HG03095 (cell line): ENCODE data around the gene SOX21.
"Not testable (repeated sequence)": the region's sequence is repeated elsewhere in the genome, so short reads cannot be mapped to it uniquely, and the experiment has no call there.

Experiments
- ATAC-seq: cut with Tn5 transposase; IDR thresholded peaks from one replicate; pipeline ENCODE4 v1.9.1; 2021; ENCODE audit warnings: moderate library complexity; ENCODE audit not compliant: unreplicated experiment

SOX21 gene

DNA sequence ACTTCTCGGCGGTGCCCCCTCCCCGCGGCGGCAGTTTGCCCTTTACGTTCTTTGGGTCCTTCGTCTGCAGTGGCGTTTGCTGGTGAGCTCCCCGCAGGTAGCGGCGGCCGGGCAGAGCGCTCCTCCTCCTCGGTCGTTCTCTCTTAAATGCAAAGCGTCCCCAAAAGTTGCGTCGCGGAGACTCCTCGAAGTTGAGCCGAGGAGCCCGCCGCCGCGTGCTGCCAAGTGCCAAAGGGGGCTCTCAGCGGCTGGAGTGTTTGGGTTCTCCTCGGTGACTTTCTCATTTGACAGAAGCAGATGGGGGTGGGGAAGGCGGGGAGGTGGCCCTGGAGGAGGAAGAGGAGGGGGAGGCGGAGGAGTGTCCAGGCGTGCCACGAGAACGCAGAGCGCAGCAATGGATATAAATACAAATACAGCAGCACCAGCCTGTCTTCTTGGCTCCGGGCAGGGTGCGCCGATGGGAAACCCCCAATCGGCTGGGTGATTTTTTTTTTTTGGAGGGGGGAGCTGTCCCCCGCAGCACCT is at the start of gene SOX21:
TSS of gene SOX21 (minus strand) at position 259 of the 525 bp plus-strand sequence. CDS start 496 bp downstream, outside the sequence.
- ATAC-seq = no peak

DNA sequence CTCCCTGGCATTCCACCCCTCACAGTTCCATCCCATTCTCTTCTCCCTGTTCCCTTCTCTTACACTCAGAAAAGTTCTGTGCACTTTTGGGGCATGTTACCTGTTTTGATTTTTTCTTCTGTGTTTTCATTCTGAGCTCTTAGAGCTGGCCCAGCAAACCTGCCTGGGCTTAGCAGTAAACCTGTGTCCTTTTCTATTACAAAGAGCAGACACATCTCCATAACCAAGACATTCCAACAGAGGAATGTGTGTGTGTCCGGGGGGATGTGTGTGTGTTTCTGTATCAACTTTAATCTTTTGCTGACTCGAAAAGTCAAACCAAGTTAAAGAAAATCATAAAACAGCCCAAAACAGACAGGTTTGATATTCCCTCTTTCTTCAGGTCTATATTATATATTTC is 49.1 kb upstream of the SOX21 start:
- no peak for ATAC-seq

DNA sequence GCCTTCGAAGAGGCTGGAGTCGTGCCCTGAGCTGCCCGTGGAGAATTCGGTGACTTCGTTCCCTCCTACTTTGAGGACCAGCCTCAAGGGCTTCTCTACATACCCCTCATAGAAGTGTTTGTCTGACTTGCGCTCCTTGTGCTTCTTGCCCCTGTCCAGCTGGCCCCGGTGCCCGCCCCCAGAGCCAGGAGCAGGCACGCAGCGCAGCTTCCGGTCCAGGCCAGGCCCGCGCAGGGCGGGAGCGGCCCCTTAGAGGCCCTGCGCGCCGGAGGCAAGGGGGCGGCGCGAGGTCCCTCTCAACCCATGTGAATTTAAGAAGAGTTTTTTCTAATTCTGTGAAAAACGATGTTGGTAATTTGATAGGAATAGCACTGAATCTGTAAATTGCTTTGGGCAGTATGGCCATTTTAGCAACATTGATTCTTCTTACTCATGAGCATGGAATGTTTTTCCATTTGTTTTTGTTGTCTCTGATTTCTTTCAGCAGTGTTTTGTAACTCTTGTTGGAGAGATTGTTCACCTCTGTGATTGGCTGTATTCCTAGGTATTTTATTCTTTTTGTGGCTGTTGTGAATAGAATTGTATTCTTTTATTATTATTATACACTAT is 46.9 kb upstream of the SOX21 start:
- ATAC-seq = no peak

DNA sequence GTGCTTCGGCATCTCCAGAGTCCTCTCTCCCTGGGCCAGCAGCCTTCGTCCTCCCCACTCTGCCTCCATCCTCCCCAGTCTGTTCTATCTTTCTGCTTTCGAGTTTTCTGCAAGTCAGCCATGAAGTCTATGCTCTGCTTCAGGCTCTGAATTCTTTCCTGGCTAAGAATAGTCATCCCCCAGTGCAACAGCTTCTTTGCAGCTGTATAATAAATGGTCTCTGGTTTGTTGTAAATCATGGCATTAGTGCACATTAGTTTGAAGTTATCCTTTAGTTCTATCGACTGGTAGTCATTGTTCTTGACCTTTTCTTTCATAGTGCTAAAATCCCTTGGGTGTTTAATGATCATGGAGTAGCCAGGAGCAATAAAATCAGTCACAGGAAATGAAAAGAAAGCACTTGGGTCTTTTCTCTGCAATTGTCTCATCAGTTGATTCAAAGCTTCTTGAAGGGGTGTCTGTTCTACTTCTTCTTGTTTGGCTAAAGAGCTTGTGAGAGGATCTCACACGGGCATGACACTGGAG is 46.2 kb upstream of the SOX21 start:
- no peak for ATAC-seq

DNA sequence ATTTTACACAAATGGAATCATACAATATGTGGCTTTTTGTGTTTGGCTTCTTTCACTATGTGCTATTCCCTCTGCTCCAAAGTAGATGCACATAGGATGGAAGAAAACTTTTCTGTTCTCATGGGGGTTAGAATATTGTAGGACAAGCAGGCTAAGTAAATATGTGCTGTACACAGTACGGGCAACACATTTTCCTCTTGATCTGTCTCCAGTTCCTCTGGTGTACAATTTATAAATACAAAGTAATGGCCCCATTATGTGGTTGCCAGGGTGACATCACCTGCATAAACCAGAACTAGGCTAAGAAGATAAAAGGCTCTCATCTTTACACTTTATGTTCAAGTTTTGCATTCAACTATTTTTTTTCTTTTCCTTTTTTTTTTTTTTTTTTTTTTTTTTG is 41.0 kb upstream of the SOX21 start:
- no peak for ATAC-seq

DNA sequence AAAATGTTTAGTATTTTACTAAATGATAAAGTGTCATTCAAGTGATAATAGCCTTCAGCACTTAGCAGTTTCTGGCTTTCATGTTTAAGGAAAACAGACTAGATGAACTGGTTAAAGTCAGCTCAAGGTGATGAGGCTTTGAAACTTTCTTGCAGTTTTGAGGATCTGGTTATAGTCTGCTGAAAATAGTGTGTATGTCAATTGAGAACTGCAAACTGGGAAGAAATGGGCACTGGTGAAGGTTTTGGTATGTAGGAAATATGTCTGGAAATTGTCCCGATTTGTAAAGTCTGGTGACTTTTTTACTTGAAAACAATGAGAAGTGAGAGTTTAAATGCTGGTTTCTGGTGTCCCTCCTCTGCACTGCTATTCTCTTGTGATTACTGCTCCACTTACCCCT is 36.8 kb upstream of the SOX21 start:
- no peak for ATAC-seq

DNA sequence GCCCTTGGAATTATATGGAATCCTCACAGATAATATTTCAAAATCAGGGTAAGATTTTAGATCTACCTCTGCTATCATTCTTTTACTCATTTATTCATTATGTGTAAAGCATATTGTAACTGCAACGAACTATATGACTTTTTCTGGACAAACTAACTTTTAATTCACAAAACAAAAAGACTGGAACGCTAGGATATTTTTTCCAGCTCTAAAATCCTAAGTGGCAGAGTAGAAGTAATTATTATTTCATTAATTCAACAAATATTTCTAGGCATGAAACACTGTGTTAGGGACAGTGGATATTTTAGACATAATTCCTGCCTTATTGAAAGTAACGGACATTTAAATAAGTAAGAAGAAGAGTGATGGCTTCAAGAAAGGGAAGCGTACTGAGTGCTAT is 26.9 kb upstream of the SOX21 start:
- ATAC-seq = no peak

DNA sequence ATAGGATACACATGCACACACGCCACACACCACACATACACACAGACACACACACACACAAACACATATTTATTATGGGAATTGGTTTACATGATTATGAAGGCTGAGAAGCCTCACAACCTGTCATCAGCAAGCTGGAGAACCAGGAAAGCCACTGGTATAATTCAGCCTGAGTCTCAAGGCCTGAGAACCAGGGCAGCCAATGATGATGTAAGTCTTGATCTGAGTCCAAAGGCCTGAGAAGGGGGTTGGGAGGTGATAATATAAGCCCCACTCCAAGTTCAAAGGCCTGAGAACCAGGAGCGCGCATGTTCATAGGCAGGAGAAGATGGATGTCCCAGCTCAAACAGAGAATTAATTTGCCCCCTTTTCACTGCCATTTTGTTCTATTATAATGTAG is 18.7 kb upstream of the SOX21 start:
- ATAC-seq = no peak

DNA sequence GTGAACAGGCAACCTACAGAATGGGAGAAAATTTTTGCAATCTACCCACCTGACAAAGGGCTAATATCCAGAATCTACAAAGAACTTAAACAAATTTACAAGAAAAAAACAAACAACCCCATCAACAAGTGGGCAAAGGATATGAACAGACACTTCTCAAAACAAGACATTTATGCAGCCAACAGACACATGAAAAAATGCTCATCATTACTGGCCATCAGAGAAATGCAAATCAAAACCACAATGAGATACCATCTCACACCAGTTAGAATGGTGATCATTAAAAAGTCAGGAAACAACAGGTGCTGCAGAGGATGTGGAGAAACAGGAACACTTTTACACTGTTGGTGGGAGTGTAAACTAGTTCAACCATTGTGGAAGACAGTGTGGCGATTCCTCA is 17.6 kb upstream of the SOX21 start:
- not testable (repeated sequence) for ATAC-seq

DNA sequence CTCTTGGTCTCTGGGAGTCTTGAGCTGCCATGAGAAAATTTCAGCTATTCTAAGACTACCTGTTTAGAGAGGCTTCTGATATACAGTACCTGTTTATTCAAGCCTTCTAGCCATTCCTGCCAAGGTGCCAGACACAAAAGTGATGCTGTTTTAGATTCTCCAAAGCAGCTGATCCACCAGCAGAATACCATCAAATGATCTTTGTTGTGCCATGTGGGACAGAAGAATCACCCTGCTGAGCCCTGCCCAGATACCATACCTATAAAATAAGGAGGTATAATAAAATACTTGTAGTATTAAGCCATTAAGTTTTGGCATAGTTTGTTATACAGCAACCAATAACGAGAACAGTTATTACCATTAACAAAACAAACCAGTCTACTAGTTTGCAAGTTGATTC is 14.1 kb upstream of the SOX21 start:
- ATAC-seq = no peak

DNA sequence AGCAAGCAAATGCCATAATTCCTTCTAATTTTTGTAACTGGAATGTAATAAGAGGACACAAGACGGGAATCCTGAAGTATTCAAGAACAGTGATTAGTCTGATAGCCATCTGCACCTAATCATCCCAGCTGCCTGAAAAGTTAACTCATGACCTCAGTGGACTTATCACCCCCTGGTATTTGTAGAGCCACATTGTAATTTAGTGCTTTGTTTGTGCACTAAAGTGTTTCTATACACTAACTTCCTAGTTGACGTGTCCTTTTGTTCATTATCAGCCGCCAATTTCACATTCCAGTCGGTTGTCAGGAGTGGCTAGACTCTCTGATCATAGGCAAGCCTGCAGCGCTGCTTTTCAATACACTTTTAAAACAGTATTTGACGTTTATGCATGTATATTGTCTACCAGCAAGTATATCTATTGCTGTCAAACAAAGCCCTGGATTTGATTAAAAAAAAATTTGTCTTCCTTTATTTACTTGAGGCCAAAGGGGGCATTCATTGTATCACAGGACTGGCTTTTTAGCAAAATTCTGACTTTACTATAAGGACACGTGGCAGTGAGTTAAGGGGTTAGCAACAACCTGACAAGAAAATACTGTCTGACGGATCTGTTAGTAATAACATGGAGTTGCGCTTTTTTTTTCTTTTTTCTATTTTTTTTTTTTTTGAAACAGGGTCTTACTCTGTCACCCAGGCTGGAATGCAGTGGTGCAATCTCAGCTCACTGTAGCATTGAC is 10.4 kb upstream of the SOX21 start:
- ATAC-seq = no peak

DNA sequence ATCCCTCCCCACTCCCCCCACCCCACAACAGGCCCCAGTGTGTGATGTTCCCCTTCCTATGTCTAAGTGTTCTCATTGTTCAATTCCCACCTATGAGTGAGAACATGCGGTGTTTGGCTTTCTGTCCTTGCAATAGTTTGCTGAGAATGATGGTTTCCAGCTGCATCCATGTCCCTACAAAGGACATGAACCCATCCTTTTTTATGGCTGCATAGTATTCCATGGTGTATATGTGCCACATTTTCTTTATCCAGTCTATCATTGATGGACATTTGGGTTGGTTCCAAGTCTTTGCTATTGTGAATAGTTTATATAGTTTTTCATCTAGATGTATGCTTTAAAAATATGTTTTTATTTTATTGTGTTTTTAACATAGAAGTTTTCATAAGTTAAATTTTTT is 6.4 kb upstream of the SOX21 start:
- ATAC-seq = not testable (repeated sequence)

DNA sequence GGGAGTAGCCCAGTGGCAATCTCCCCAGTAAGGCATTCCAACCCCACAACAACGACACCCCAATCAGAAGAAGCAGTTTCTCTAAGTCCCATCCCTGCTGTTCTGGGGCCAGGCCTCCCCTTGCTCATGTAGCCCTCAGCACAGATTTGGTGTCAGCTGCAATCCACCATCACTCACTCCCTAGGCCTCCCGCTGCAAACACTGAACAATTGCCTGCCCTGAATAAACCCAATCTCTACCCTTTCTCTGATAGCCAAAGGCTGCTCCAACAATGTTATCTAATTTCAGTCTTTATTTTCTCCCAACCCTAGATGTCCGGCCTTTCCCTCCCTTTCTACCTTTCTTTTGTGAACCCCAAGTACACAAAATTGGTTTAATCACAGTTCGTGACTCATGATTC is 5.6 kb upstream of the SOX21 start:
- ATAC-seq = no peak

DNA sequence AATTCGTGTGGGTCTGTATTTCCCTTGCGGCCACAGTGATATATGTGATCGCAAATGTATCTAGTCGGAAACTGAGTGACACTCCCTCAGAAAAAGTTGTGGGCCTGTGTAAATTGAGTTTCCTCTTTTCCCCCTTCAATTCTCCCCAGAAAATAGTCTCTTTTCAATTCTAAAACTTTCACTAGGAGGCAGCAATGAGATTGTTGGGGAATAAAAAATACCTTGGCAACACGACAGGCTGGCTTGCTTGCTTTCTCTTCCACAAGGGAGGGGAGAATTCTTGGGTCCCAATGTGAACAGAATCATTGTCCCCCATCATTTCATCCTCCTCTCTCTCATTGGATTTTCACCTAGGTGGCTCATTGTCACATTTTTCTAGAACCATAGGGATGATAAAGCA is 3.7 kb upstream of the SOX21 start:
- ATAC-seq = no peak

DNA sequence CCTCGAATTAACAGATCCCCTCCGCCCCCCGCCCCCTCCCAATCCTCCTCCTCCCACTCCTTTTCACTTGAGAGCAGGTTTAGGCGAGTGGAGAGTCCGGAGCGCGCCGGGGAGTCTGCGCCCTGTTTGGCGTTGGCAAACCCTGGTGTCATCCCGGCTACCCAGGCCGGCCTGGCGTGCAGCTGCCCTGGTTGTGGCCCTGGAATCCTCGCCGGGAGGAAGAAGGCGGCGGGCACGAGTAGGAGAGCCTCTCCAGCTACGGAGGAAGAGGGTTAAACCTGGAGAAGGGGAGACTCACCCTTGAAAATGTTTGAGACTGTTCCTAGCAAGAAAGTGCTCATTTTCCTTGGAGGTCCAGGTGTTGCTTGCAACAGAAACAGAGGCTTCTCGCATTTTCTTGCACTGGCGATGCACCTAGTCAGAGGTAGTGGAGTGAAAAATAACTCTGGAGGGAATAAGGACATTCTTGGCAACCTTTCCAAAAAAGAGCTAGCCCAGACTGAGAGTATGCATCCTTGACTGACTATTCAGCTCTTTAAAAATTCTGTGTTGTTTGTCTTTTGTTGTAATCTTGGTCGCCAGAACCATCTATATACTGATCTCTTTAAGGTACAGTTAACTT is 1.3 kb upstream of the SOX21 start:
- ATAC-seq = no peak

DNA sequence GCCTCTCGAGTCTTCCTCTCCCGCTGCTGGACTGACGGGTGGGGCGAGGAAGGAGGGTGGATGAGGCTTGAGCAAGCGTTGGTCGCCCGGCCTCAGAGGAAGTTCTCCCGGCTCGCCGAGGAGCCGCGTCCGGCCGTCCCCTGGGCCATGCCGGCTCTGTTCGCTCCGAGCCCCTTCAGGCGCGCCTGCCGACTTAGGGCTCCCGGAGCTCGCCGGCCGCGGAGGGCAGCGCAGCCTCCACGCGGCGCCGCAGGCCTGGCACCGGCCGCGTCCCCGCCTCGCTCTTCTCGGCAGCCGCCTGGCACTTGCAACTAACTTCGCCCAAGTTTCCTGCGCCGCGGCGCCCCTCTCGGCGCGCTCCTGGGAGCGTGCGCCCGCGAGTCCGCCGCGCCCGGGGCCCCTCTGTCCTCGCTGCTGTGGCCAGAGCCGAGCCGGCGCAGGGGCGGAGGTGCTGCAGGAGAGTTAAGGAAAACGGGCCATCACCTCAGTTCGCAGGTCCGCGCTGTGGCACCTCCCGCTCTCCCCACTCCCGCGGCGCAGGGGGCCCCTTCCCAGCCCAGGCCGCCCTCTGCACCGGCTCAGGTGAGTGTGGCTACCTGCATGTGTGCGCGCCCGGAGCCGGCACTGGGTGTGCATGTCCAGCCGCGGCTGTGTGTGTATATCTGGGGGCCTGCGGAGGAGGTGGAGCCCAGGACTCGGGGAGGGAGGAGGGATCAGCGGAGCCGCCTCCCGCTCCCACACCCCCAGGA is 641 bp upstream of the SOX21 start:
- no peak for ATAC-seq

DNA sequence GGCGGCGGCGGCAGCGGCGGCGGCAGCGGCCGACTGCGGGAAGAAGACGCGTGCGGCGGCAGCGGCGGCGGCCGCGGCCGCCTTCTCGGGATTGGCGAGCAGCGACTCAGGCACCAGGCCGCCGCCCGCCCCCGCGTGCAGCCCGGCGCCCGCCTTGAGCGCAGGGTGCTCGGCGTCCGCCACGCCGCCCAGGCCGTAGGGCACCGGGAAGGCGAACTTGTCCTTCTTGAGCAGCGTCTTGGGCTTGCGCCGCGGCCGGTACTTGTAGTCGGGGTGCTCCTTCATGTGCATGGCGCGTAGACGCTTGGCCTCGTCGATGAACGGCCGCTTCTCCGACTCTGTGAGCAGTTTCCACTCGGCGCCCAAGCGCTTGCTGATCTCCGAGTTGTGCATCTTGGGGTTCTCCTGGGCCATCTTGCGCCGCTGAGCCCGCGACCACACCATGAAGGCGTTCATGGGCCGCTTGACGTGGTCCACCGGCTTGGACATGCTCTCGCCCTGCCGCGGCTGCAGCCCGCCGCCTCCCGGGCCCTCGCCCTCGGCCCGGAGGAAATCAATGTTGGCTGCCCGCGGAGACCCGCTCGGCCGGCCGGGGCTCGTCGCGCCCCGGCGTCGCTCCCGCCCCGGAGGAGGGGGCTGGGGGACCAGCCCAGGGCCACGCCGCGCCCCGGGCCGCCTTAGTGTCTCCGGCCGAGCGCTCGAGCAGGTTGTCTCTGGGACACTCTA is 621 bp downstream of the SOX21 start:
- peak; percentile 25 for ATAC-seq

DNA sequence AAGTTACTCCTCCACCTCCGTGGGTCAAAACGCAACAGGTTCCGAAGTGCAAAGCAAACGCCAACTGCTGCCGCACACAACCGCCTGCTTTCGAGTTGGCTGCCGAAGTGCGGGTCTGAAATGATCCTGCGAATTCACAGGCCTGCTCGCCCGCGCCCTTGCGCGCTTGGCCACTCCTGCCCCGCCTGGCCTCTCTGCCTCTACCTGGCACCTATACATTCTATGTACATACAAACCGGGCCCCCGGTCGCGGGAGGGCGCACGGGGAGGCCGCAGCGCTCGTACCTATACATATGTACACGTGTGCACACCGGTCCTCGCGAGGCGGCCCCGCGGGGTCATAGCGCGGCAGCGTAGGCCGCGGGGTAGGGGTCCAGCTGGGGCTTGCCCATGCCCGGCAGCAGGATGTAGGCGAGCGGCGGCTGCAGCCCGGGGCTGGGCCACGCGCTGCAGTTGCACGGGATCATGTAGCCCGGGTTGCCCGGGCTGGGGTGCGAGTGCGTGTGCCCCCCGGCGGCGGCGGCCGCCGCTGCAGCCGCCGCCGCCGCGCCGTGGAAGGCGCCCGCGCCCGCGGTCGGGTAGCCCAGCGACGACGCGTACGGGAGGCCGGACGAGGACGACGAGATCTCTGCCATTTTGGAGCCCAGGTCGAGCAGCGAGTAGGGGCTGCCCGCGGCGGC is 1.3 kb downstream of the SOX21 start:
- ATAC-seq = peak; percentile 71

DNA sequence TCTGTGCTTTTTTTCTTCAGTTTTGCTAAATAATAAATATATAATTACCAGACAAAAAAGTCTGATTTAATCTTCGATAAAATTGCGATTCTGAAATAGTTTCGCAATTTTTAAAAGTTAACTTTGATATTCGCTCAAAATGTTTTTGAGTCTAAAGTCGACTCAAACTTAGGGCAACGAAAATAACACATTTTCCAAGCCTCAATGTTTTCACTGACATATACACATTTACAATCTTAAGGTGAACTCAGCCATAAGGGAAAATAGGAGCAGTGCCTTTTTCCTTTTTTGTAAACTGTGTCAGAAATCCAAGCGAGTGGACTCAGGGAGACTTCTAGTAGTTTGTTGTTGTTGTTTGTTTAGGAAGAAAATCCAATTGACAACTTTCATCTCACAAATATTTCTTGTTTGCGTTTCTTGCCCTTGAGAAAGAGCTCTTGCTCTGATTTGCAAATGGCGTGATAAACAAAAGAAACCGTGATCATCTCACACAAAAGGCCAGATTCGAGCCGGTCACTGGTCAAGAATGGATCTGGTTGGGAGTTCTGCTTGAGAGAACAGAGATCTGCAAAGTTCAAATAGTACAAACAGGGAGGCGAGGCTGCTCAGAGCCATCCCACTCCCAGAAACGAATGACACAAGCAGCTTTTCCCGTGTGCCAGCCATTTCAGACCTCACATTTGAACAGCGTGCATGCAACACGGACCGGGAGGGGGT is 2.1 kb downstream of the SOX21 start:
- no peak for ATAC-seq
